Fibroblast of pulmonary artery (primary cell): Measurements from ENCODE around the gene ELOVL1.

Experiments used
- DNase-seq: peaks from one replicate; pipeline ENCODE4 v3.0.0-alpha.2; 2010; ENCODE audit warnings: low read depth
- H3K4me3 ChIP-seq: replicated peaks from 2 replicates; pipeline ENCODE4 v1.5.1; 2011; ENCODE audit warnings: low read depth, mild to moderate bottlenecking, control low read depth, low read length, moderate library complexity
- CTCF ChIP-seq: IDR thresholded peaks from 2 replicates; pipeline ENCODE4 v1.5.1; 2011; ENCODE audit warnings: mild to moderate bottlenecking, control low read depth, low read length, inconsistent platforms; ENCODE audit errors: missing control alignments

Gene ELOVL1

DNA sequence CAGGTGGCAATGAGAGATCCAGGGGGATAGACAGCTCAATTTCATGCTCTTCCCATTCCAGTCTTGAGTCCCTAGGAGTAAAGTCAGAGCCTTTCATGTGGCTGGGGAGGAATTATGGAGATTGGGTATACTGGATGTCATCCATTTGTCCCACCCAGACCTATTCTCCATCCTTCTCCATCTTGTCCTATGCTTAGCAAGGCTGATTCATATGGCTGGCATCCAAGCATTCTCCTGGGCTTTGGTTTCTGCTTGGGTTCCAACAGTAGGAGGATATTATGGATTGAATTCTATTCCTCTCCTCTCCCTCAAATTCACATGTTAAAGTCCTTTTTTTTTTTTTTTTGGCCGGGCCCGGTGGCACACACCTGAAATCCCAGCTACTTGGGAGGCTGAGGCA, 12.9 kb downstream of the ELOVL1 start:
- no peak for DNase-seq
- no peak for TF ChIP-seq CTCF
- H3K4me3 ChIP-seq: no peak overlapping the region

GRCh38 chr1:43354471-43354870, 13.3 kb downstream of the ELOVL1 start:
- no peak for TF ChIP-seq CTCF
- DNase-seq: no peak

DNA sequence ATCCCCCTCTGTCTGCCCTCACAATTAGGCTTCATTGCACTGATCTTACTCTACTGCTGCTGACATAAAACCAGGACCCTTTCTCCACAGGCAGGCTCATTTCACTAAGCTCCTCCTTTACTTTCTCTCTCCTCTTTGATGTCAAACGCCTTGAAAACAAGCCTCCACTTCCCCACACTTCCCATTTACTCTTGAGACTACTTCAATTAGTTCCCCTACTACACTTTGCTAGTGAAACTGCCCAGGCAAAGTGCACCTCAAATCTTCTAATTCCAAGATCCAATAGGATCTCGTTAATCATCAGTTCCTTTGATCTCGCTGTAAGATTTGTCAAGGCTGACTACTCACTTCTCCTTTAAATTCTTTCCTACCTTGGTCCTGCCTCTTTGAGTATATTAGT, 14.9 kb downstream of the ELOVL1 start:
- no peak overlapping the region for H3K4me3 ChIP-seq
- no peak for DNase-seq
- TF ChIP-seq CTCF: no peak

More at GRCh38 chr1:43354471-43354870, 13.3 kb downstream of the ELOVL1 start:
- no peak overlapping the region for H3K4me3 ChIP-seq

DNA sequence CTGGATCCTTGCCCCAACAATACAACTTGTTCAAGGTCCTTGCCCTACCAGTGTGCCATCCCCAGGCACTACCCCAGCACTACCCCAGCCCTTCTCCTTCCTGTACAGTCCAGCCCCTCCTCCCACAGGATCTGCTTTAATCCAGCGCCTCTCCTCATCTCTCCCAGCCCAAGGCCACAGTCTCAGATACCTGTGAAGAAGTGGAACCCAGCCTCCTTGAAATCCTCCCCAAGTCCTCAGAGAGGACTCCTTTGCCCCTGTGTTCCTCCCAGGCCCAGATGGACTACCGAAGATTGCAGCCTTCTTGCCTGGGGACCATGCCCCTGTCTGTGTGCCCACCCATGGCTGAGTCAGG, 15.5 kb downstream of the ELOVL1 start:
- DNase-seq: no peak
- no peak overlapping the region for H3K4me3 ChIP-seq
- TF ChIP-seq CTCF: no peak

GRCh38 chr1:43351421-43352350, 16.1 kb downstream of the ELOVL1 start:
- no peak for DNase-seq
- no peak overlapping the region for H3K4me3 ChIP-seq
- TF ChIP-seq CTCF: no peak

- DNase-seq: no peak
- no peak overlapping the region for H3K4me3 ChIP-seq
- no peak for TF ChIP-seq CTCF
Measured at GRCh38 chr1:43350976-43351375, 16.8 kb downstream of the ELOVL1 start.
